ENCODE measurements around the gene GOLPH3L. TPM values are rescaled to one million over a fixed set of nuclear protein-coding genes. Genes with fewer than 3 reads are reported as not detected.
"Not testable (repeated sequence)": the region's sequence is repeated elsewhere in the genome, so short reads cannot be mapped to it uniquely, and the experiment has no call there.

Gene GOLPH3L
- 8.9 and 11.6 TPM in 2 replicates for total RNA-seq (2014; rRNA removed; shearing (Covaris generic))

- DNase-seq = peak; percentile 95 to 98
- Histone ChIP-seq H3K4me3 (peak within 1 kb of the TSS; percentile 71), H3K4me1 (no peaks in the 10 kb centered on the region), H3K36me3 (peaks cover 18% of the 10 kb centered on the region), H3K9me3 (replicated peaks) (no peaks in the 10 kb centered on the region), H3K27ac (no peak within 1 kb of the TSS), H3K27me3 (no peaks in the 10 kb centered on the region)
Measured at GRCh38 chr1:150696995-150697927, at the start of gene GOLPH3L. GOLPH3L (minus strand) TSS chr1:150697154; CDS start chr1:150694838, 2,316 bp downstream.

- H3K4me3 ChIP-seq = no peak overlapping the region
- H3K36me3 ChIP-seq = no peaks in the 10 kb centered on the region
- H3K27me3 ChIP-seq = no peaks in the 10 kb centered on the region
- H3K4me1 ChIP-seq = no peaks in the 10 kb centered on the region
- no peak overlapping the region for H3K27ac ChIP-seq
- no peaks in the 10 kb centered on the region for H3K9me3 ChIP-seq (replicated peaks)
- no peak for DNase-seq
Measured at GRCh38 chr1:150730130-150730721, 33.3 kb upstream of the GOLPH3L start.

GRCh38 chr1:150724336-150724735 is 27.4 kb upstream of the GOLPH3L start:
- Histone ChIP-seq H3K27me3 (no peaks in the 10 kb centered on the region), H3K27ac (no peak overlapping the region), H3K36me3 (no peaks in the 10 kb centered on the region), H3K4me1 (no peaks in the 10 kb centered on the region), H3K4me3 (no peak overlapping the region), H3K9me3 (replicated peaks) (no peaks in the 10 kb centered on the region)
- DNase-seq = no peak

- Histone ChIP-seq H3K27me3 (no peaks in the 10 kb centered on the region), H3K36me3 (no peaks in the 10 kb centered on the region), H3K9me3 (replicated peaks) (no peaks in the 10 kb centered on the region), H3K4me3 (no peak within 1 kb of the TSS), H3K27ac (no peak within 1 kb of the TSS), H3K4me1 (no peaks in the 10 kb centered on the region)
- no peak for DNase-seq
Measured at GRCh38 chr1:150720703-150721102, 23.7 kb upstream of the GOLPH3L start, which contains the start of gene HORMAD1. HORMAD1 (minus strand) TSS chr1:150720895; CDS start chr1:150719505, 1,390 bp downstream.

GRCh38 chr1:150720098-150720497 is 23.1 kb upstream of the GOLPH3L start:
- no peak for DNase-seq
- H3K9me3 ChIP-seq (replicated peaks) = no peaks in the 10 kb centered on the region
- H3K4me1 ChIP-seq = no peaks in the 10 kb centered on the region
- H3K36me3 ChIP-seq = no peaks in the 10 kb centered on the region
- no peak overlapping the region for H3K4me3 ChIP-seq
- no peaks in the 10 kb centered on the region for H3K27me3 ChIP-seq
- no peak overlapping the region for H3K27ac ChIP-seq

GRCh38 chr1:150718225-150718891 is 21.4 kb upstream of the GOLPH3L start:
- H3K36me3 ChIP-seq = no peaks in the 10 kb centered on the region
- no peak for DNase-seq
- no peak overlapping the region for H3K27ac ChIP-seq
- no peaks in the 10 kb centered on the region for H3K9me3 ChIP-seq (replicated peaks)
- no peaks in the 10 kb centered on the region for H3K27me3 ChIP-seq
- no peaks in the 10 kb centered on the region for H3K4me1 ChIP-seq
- H3K4me3 ChIP-seq = no peak overlapping the region

- not testable (repeated sequence) for H3K9me3 ChIP-seq (replicated peaks); H3K27ac ChIP-seq; H3K27me3 ChIP-seq; DNase-seq; H3K4me3 ChIP-seq; H3K4me1 ChIP-seq; H3K36me3 ChIP-seq
Measured at GRCh38 chr1:150709031-150709430, 12.1 kb upstream of the GOLPH3L start.

- H3K4me1 ChIP-seq = no peaks in the 10 kb centered on the region
- no peak overlapping the region for H3K4me3 ChIP-seq
- no peaks in the 10 kb centered on the region for H3K36me3 ChIP-seq
- no peak overlapping the region for H3K27ac ChIP-seq
- no peaks in the 10 kb centered on the region for H3K9me3 ChIP-seq (replicated peaks)
- no peak for DNase-seq
- no peaks in the 10 kb centered on the region for H3K27me3 ChIP-seq
Measured at GRCh38 chr1:150708595-150708994, 11.6 kb upstream of the GOLPH3L start.

- no peak for DNase-seq
- Histone ChIP-seq H3K4me1 (no peaks in the 10 kb centered on the region), H3K27ac (no peak overlapping the region), H3K4me3 (no peak overlapping the region), H3K27me3 (no peaks in the 10 kb centered on the region), H3K36me3 (no peaks in the 10 kb centered on the region), H3K9me3 (replicated peaks) (no peaks in the 10 kb centered on the region)
Measured at GRCh38 chr1:150706091-150706490, 9.1 kb upstream of the GOLPH3L start.

- no peaks in the 10 kb centered on the region for H3K4me1 ChIP-seq
- H3K27me3 ChIP-seq = no peaks in the 10 kb centered on the region
- no peak overlapping the region for H3K4me3 ChIP-seq
- DNase-seq = no peak
- no peaks in the 10 kb centered on the region for H3K36me3 ChIP-seq
- H3K9me3 ChIP-seq (replicated peaks) = no peaks in the 10 kb centered on the region
- no peak overlapping the region for H3K27ac ChIP-seq
Measured at GRCh38 chr1:150703427-150703826, 6.5 kb upstream of the GOLPH3L start.

GRCh38 chr1:150696590-150696989 is 364 bp downstream of the GOLPH3L start:
- no peak overlapping the region for H3K27ac ChIP-seq
- H3K27me3 ChIP-seq = no peaks in the 10 kb centered on the region
- no peaks in the 10 kb centered on the region for H3K9me3 ChIP-seq (replicated peaks)
- H3K4me3 ChIP-seq = peak overlapping the region; percentile 71
- no peaks in the 10 kb centered on the region for H3K4me1 ChIP-seq
- H3K36me3 ChIP-seq = peaks cover 24% of the 10 kb centered on the region
- DNase-seq = peak in 1 of 2 experiments; percentile 13

- Histone ChIP-seq H3K27ac (no peak overlapping the region), H3K27me3 (no peaks in the 10 kb centered on the region), H3K4me3 (peak overlapping the region; percentile 71), H3K4me1 (no peaks in the 10 kb centered on the region), H3K36me3 (peaks cover 24% of the 10 kb centered on the region), H3K9me3 (replicated peaks) (no peaks in the 10 kb centered on the region)
- no peak for DNase-seq
Measured at GRCh38 chr1:150696162-150696561, 792 bp downstream of the GOLPH3L start.

- no peak overlapping the region for H3K27ac ChIP-seq
- H3K9me3 ChIP-seq (replicated peaks) = no peaks in the 10 kb centered on the region
- no peaks in the 10 kb centered on the region for H3K4me1 ChIP-seq
- DNase-seq = no peak
- no peaks in the 10 kb centered on the region for H3K27me3 ChIP-seq
- no peak overlapping the region for H3K4me3 ChIP-seq
- H3K36me3 ChIP-seq = peaks cover 24% of the 10 kb centered on the region
Measured at GRCh38 chr1:150695561-150695960, 1.4 kb downstream of the GOLPH3L start.

- Histone ChIP-seq H3K27ac (no peak overlapping the region), H3K4me3 (no peak overlapping the region), H3K36me3 (peaks cover 24% of the 10 kb centered on the region), H3K27me3 (no peaks in the 10 kb centered on the region), H3K9me3 (replicated peaks) (no peaks in the 10 kb centered on the region), H3K4me1 (no peaks in the 10 kb centered on the region)
- no peak for DNase-seq
Measured at GRCh38 chr1:150692720-150693119, 4.2 kb downstream of the GOLPH3L start.

- Histone ChIP-seq H3K4me3 (no peak overlapping the region), H3K36me3 (peaks cover 24% of the 10 kb centered on the region), H3K9me3 (replicated peaks) (no peaks in the 10 kb centered on the region), H3K27me3 (no peaks in the 10 kb centered on the region), H3K27ac (no peak overlapping the region), H3K4me1 (no peaks in the 10 kb centered on the region)
- DNase-seq = no peak
Measured at GRCh38 chr1:150688763-150689162, 8.2 kb downstream of the GOLPH3L start.
